H1 (cell line): Measurements from ENCODE around the gene ARHGEF10L. TPM values are rescaled to one million over a fixed set of nuclear protein-coding genes. Genes with fewer than 3 reads are reported as not detected.

Source experiments
- CHD2 ChIP-seq: IDR thresholded peaks from 2 replicates; pipeline ENCODE4 v1.6.1; 2012; ENCODE audit warnings: low read length, improper control_type of control experiment
- GABPA ChIP-seq: IDR thresholded peaks from 2 replicates; pipeline ENCODE4 v1.6.1; 2011; ENCODE audit warnings: mild to moderate bottlenecking, low read length, moderate library complexity, borderline replicate concordance; ENCODE audit not compliant: insufficient read depth
- JUN ChIP-seq: IDR thresholded peaks from 2 replicates; pipeline ENCODE4 v1.6.1; 2011; ENCODE audit warnings: low read depth, mild to moderate bottlenecking, improper control_type of control experiment, low read length
- MAFK ChIP-seq: IDR thresholded peaks from 2 replicates; pipeline ENCODE4 v1.6.1; 2012; ENCODE audit warnings: low read depth, mild to moderate bottlenecking, improper control_type of control experiment, low read length
- NANOG ChIP-seq: IDR thresholded peaks from 2 replicates; pipeline ENCODE4 v1.6.1; 2011; ENCODE audit warnings: low read length, low read depth, mild to moderate bottlenecking, inconsistent platforms; ENCODE audit not compliant: insufficient read depth, poor library complexity, severe bottlenecking
- RAD21 ChIP-seq, 2 experiments: IDR thresholded peaks in 1 of 2; conservative IDR thresholded peaks in 1 of 2; 2 replicates each; pipeline ENCODE4 v1.6.1; 2011; ENCODE audit warnings: low read depth in 2 of 2, low read length in 2 of 2, improper control_type of control experiment in 1 of 2, inconsistent platforms in 1 of 2, mild to moderate bottlenecking in 1 of 2, moderate library complexity in 1 of 2
- RXRA ChIP-seq: IDR thresholded peaks from 2 replicates; pipeline ENCODE4 v1.6.1; 2011; ENCODE audit warnings: low read depth, mild to moderate bottlenecking, low read length, moderate library complexity; ENCODE audit not compliant: insufficient read depth
- SP1 ChIP-seq: IDR thresholded peaks from 2 replicates; pipeline ENCODE4 v1.6.1; 2011; ENCODE audit warnings: low read depth, low read length
- TBP ChIP-seq: IDR thresholded peaks from 2 replicates; pipeline ENCODE4 v1.6.1; 2011; ENCODE audit warnings: low read depth, low read length, improper control_type of control experiment
- polyA plus RNA-seq, 7 experiments: library from polyadenylated mRNA; depleted of rRNA in 3 of 7; stranded (reverse) in 5 of 7; unstranded in 2 of 7; fragments of >200 nt in 5 of 7; fragments of 200-250 nt in 2 of 7; gene quantifications; 1 replicate in 5 of 7; 2 replicates in 1 of 7; 4 replicates in 1 of 7; pipeline versions ENCODE4 v1.2.1 to v1.2.3, GENCODE V29; 2011 to 2013; ENCODE audit warnings: missing spikeins in 2 of 7, mixed read lengths in 2 of 7
- total RNA-seq: library from RNA; stranded (reverse); fragmentation: NEBNext Ultra II Directional; extraction: Animal tissue kit (Norgen Biotek cat#: 25700); gene quantifications from 2 replicates; pipeline ENCODE4 v1.2.1, GENCODE V29; 2021
- TF ChIP-seq, protein P1 (sequence below), 3 experiments: IDR thresholded peaks; 1 replicate in 2 of 3; 2 replicates in 1 of 3; pipeline versions ENCODE4 v1.5.1 to v1.6.1; 2011; ENCODE audit warnings: low read length in 3 of 3, mild to moderate bottlenecking in 3 of 3, inconsistent platforms in 2 of 3, low read depth in 1 of 3, moderate library complexity in 1 of 3; ENCODE audit not compliant: insufficient read depth in 1 of 3; ENCODE audit errors: control extremely low read depth in 1 of 3

ARHGEF10L gene
- total and polyA plus RNA-seq, 2 of the 8 experiments (the other 6 are each of a cell fraction or from before 2014, with no cell fraction given), result 33.6 to 39.6 TPM

DNA sequence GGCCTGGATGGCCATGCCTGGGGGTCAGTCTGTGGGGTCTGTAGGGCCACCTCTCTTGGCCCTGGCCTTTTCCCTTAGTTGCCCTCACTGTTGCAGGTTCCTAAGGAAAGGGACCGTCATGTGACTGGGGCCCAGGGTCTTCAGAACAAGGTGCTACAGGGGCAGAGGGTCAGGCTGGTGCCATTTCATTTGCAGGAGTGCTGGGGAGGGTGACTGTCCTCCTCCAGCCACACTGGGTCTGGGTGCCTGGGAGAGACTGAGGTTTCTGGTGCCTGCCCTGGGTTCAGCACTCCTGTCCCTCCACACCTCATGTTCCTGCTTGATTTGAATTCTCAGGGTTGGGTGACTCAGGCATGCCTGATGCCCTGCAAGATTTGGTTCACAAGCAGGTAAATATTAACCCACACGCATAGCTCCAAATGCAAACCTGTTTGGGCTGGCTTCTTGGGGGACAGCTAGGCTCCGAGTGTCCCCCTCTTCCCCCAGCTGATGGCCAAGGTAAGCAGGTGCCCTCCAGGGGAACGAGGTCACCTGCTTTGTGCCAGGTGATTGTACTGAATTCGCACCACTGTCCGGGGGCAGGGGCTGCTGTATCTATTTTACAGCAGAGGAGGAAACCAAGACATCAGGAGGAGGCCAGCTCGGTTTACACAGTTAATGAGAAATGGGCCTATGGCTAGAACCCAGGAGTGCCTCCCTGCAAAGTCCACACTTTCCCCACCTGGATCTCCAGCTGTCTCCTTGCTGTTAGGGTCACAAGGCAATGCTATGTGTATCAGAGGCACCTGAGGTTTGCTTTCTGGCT is 20.3 kb downstream of the ARHGEF10L start (continued):
- TF ChIP-seq, protein P1, sequence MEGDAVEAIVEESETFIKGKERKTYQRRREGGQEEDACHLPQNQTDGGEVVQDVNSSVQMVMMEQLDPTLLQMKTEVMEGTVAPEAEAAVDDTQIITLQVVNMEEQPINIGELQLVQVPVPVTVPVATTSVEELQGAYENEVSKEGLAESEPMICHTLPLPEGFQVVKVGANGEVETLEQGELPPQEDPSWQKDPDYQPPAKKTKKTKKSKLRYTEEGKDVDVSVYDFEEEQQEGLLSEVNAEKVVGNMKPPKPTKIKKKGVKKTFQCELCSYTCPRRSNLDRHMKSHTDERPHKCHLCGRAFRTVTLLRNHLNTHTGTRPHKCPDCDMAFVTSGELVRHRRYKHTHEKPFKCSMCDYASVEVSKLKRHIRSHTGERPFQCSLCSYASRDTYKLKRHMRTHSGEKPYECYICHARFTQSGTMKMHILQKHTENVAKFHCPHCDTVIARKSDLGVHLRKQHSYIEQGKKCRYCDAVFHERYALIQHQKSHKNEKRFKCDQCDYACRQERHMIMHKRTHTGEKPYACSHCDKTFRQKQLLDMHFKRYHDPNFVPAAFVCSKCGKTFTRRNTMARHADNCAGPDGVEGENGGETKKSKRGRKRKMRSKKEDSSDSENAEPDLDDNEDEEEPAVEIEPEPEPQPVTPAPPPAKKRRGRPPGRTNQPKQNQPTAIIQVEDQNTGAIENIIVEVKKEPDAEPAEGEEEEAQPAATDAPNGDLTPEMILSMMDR (IDR thresholded peaks at IDR 0.05; ENCODE audit: control extremely low read depth in 1 of 3, insufficient read depth in 1 of 3, low read depth in 1 of 3, low read length in 3 of 3), result no peak
- TF ChIP-seq RXRA (no peak), NANOG (no peak), MAFK (no peak), SP1 (no peak), TBP (no peak), JUN (no peak), GABPA (no peak), RAD21 (IDR thresholded peaks at IDR 0.05 in 1 of 2, conservative IDR thresholded peaks at IDR 0.05 in 1 of 2; ENCODE audit: low read depth in 2 of 2, low read length in 2 of 2) (no peak), CHD2 (no peak)
